ENCODE results near the gene LILRB3. TPM values are rescaled to one million over a fixed set of nuclear protein-coding genes. Genes with fewer than 3 reads are reported as not detected.
A peak's percentile ranks its signal among the peaks of the same experiment; 100 is the strongest.
"Not testable (repeated sequence)": the region's sequence is repeated elsewhere in the genome, so short reads cannot be mapped to it uniquely, and the experiment has no call there.

LILRB3 gene
- total RNA-seq, 2 donors from 2014 or later = 0.33 to 2.1 TPM

- Histone ChIP-seq H3K27ac (no peak overlapping the region), H3K4me3 (no peak overlapping the region), H3K9me3 (no peaks in the 10 kb centered on the region), H3K27me3 (peaks cover 0 to 8% of the 10 kb centered on the region in 2 donors), H3K36me3 (replicated peaks in 1 of 2; ENCODE audit: insufficient read depth in 1 of 2, low read depth in 2 of 2) (no peaks in the 10 kb centered on the region), H3K4me1 (no peaks in the 10 kb centered on the region)
- intact Hi-C loops (cut with DNase I) = no loop called here
- TF ChIP-seq POLR2A (IDR thresholded peaks at IDR 0.05) = no peak
- no peak for TF ChIP-seq CTCF (IDR thresholded peaks at IDR 0.05)
- peak in 1 of 4 donors; percentile 64 for DNase-seq
- ATAC-seq = no peak
- WGBS, 2 donors = 40 to 67% methylated on average over 8 of the region's 8 CpGs
Measured at GRCh38 chr19:54248016-54248601, 25.3 kb upstream of the LILRB3 start.

GRCh38 chr19:54247106-54247930 lies 24.5 kb upstream of the LILRB3 start:
- Histone ChIP-seq H3K27ac (peak overlapping the region in 1 of 4 donors; percentile 35), H3K4me3 (no peak overlapping the region), H3K36me3 (replicated peaks in 1 of 2; ENCODE audit: insufficient read depth in 1 of 2, low read depth in 2 of 2) (no peaks in the 10 kb centered on the region), H3K4me1 (no peaks in the 10 kb centered on the region), H3K27me3 (peaks cover 0 to 8% of the 10 kb centered on the region in 2 donors), H3K9me3 (no peaks in the 10 kb centered on the region)
- intact Hi-C loops (cut with DNase I) = no loop called here
- DNase-seq (no peak), ATAC-seq (no peak)
- WGBS, 2 donors = 73 to 74% methylated on average over 15 to 20 of the region's 20 CpGs
- TF ChIP-seq CTCF (IDR thresholded peaks at IDR 0.05) (no peak), POLR2A (IDR thresholded peaks at IDR 0.05) (no peak)

GRCh38 chr19:54245936-54246335 lies 23.1 kb upstream of the LILRB3 start:
- TF ChIP-seq CTCF (IDR thresholded peaks at IDR 0.05) (no peak), POLR2A (IDR thresholded peaks at IDR 0.05) (no peak)

GRCh38 chr19:54243809-54244208 lies 21.0 kb upstream of the LILRB3 start:
- DNase-seq; intact Hi-C loops (cut with DNase I); H3K27me3 ChIP-seq; ATAC-seq; H3K9me3 ChIP-seq; H3K36me3 ChIP-seq (replicated peaks in 1 of 2; ENCODE audit: insufficient read depth in 1 of 2, low read depth in 2 of 2); H3K4me3 ChIP-seq; H3K4me1 ChIP-seq; H3K27ac ChIP-seq: not testable (repeated sequence)
- no CpG with 5 or more reads among the region's 8 CpGs for WGBS, 2 donors

More at GRCh38 chr19:54245936-54246335, 23.1 kb upstream of the LILRB3 start:
- WGBS, 2 donors = 61 to 65% methylated on average over 3 of the region's 3 CpGs
- no peaks in the 10 kb centered on the region for H3K36me3 ChIP-seq (replicated peaks in 1 of 2; ENCODE audit: insufficient read depth in 1 of 2, low read depth in 2 of 2)
- H3K27me3 ChIP-seq = peaks cover 0 to 8% of the 10 kb centered on the region in 2 donors
- no peak overlapping the region for H3K4me3 ChIP-seq
- DNase-seq (no peak), ATAC-seq (no peak)
- no peaks in the 10 kb centered on the region for H3K4me1 ChIP-seq
- H3K9me3 ChIP-seq = no peaks in the 10 kb centered on the region
- intact Hi-C loops (cut with DNase I) = no loop called here
- no peak overlapping the region for H3K27ac ChIP-seq

GRCh38 chr19:54242646-54243045 lies 19.8 kb upstream of the LILRB3 start, which contains the start of gene LILRA6:
LILRA6 (minus strand) TSS chr19:54242790.
- H3K4me3 ChIP-seq; H3K9me3 ChIP-seq; H3K27ac ChIP-seq; intact Hi-C loops (cut with DNase I); H3K36me3 ChIP-seq (replicated peaks in 1 of 2; ENCODE audit: insufficient read depth in 1 of 2, low read depth in 2 of 2); DNase-seq; ATAC-seq; H3K4me1 ChIP-seq; H3K27me3 ChIP-seq: not testable (repeated sequence)
- WGBS, 2 donors = no CpG with 5 or more reads among the region's 6 CpGs

- ATAC-seq = not testable (repeated sequence)
Measured at GRCh38 chr19:54242234-54242633, 19.4 kb upstream of the LILRB3 start.

GRCh38 chr19:54240372-54241336 lies 17.8 kb upstream of the LILRB3 start:
- DNase-seq; ATAC-seq; H3K4me1 ChIP-seq; H3K36me3 ChIP-seq (replicated peaks in 1 of 2; ENCODE audit: insufficient read depth in 1 of 2, low read depth in 2 of 2); H3K27me3 ChIP-seq; intact Hi-C loops (cut with DNase I); H3K27ac ChIP-seq; H3K4me3 ChIP-seq; H3K9me3 ChIP-seq: not testable (repeated sequence)
- 38 to 42% methylated on average over 10 to 13 of the region's 22 CpGs for WGBS, 2 donors

More at GRCh38 chr19:54242234-54242633, 19.4 kb upstream of the LILRB3 start:
- H3K36me3 ChIP-seq (replicated peaks in 1 of 2; ENCODE audit: insufficient read depth in 1 of 2, low read depth in 2 of 2); H3K4me3 ChIP-seq; H3K27ac ChIP-seq; H3K4me1 ChIP-seq; H3K9me3 ChIP-seq; intact Hi-C loops (cut with DNase I); DNase-seq; H3K27me3 ChIP-seq: not testable (repeated sequence)
- 38% methylated on average over 2 of the region's 4 CpGs; no CpG with 5 or more reads in 1 of the 2 donors for WGBS, 2 donors

Measured in body of pancreas (tissue), 4 donors.